HG03025 (cell line): ENCODE results near the gene ALPG.

Experiments used
- ATAC-seq: cut with Tn5 transposase; IDR thresholded peaks from one replicate; pipeline ENCODE4 v1.9.1; 2021; ENCODE audit warnings: mild to moderate bottlenecking, moderate library complexity; ENCODE audit not compliant: unreplicated experiment, low FRiP score

Gene ALPG

GRCh38 chr2:232456296-232457120, 49.9 kb downstream of the ALPG start:
- ATAC-seq: no peak

- ATAC-seq: no peak
Observed at GRCh38 chr2:232457121-232458011, 50.7 kb downstream of the ALPG start.

DNA sequence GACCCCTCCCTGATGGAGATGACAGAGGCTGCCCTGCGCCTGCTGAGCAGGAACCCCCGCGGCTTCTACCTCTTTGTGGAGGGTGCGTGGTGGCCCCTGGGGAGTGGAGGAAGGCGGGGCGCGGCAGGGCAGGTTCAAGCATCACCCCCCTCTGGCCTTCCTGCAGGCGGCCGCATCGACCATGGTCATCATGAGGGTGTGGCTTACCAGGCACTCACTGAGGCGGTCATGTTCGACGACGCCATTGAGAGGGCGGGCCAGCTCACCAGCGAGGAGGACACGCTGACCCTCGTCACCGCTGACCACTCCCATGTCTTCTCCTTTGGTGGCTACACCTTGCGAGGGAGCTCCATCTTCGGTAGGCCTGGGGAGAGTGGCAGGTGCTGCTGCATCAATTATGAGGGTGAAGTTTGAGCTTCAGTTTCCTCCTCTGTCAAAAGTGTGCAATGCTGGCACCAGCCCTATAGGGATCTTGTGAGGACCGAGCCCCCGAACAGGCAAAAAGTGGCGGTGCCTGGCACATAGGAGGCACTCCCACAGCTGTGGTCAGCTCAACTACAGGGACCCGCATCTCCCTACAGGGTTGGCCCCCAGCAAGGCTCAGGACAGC, 51.5 kb downstream of the ALPG start:
- ATAC-seq: no peak

DNA sequence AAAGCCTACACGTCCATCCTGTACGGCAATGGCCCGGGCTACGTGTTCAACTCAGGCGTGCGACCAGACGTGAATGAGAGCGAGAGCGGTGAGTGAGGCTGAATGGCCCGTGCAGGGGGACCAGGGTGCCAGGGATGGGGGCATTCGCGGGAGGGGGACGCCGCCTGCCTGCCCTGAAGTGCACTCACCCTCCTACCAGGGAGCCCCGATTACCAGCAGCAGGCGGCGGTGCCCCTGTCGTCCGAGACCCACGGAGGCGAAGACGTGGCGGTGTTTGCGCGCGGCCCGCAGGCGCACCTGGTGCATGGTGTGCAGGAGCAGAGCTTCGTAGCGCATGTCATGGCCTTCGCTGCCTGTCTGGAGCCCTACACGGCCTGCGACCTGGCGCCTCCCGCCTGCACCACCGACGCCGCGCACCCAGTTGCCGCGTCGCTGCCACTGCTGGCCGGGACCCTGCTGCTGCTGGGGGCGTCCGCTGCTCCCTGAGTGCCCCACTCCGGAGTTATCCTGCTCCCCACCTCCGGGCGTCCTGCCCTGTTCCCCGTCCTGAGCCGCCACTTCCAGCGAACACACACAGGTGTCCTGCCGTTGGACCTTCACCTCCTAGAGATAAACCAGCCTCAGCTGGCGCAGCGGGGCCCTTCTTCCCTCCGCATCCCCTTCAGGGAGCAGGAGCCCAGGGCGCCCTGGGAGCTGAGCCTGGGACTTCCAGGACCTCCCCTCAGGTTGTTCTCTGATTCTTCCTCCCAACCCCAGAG, 52.2 kb downstream of the ALPG start:
- no peak for ATAC-seq

DNA sequence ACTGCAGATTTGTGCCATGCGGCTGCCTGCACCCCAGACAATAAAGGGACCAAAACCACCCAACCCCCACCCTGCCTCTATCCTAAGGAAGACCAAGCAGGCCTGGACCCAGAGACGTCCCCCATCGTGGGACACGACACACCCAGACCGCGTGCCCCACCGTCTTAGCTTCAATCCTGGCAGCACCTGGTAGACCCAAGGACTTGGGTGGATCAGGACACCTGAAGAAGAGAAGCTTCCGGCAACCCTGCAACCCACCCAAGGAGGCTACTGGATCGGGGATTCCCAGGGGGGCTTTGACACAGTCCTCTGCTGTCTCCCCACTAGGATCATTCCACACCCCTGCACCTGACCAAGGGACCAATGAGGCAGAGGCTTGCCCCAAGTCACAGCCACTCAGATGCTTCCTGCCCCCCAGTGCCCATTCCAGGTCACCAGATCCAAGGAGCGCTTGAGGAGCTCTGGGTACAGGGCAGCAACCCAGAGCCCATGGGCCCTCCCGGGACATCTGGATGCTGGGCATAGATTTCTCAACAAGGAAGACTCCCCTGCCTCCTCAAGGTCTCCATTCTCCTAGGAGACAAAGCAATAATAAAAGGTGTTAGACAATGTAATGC, 52.9 kb downstream of the ALPG start:
- ATAC-seq: no peak

GRCh38 chr2:232460171-232460570, 53.5 kb downstream of the ALPG start:
- no peak for ATAC-seq
